Neural cell (in vitro differentiated cells): ENCODE measurements around the gene IFNGR2. TPM values are rescaled to one million over a fixed set of nuclear protein-coding genes. Genes with fewer than 3 reads are reported as not detected.

ENCODE experiments used
- H2AFZ ChIP-seq: fragments of 200-600, 300-800 bp; sonication (generic), shearing (Covaris generic); 2 replicates; pipeline ENCODE4 v1.6.0; 2014; ENCODE audit warnings: low read depth, mild to moderate bottlenecking, antibody characterized with exemption, low read length, moderate library complexity
- H3F3A ChIP-seq: fragments of 200-600 bp; shearing (Covaris generic); 2 replicates; pipeline ENCODE4 v1.6.1; 2016; ENCODE audit warnings: mild to moderate bottlenecking, moderate library complexity, mixed read lengths, antibody characterized with exemption, low read length; ENCODE audit not compliant: insufficient read depth, poor library complexity, severe bottlenecking
- H3K27ac ChIP-seq: fragments of 200-600, 300-800 bp; sonication (generic), shearing (Covaris generic); 2 replicates; pipeline ENCODE4 v1.5.1; 2014; ENCODE audit warnings: mild to moderate bottlenecking, low read length, moderate library complexity
- H3K27me3 ChIP-seq: fragments of 300-800, 200-600 bp; sonication (generic), shearing (Covaris generic); 2 replicates; pipeline ENCODE4 v1.6.0; 2014; ENCODE audit warnings: mild to moderate bottlenecking, low read depth, low read length, moderate library complexity; ENCODE audit not compliant: insufficient read depth
- H3K36me3 ChIP-seq: fragments of 300-800, 200-600 bp; sonication (generic), shearing (Covaris generic); 2 replicates; pipeline ENCODE4 v1.5.1; 2014; ENCODE audit warnings: mild to moderate bottlenecking, antibody characterized with exemption, low read length, moderate library complexity; ENCODE audit not compliant: insufficient read depth
- H3K4me2 ChIP-seq: fragments of 300-800, 200-600 bp; sonication (generic), shearing (Covaris generic); 2 replicates; pipeline ENCODE4 v1.6.0; 2014; ENCODE audit warnings: mild to moderate bottlenecking, low read length
- H3K4me3 ChIP-seq: fragments of 300-800, 200-600 bp; sonication (generic), shearing (Covaris generic); 2 replicates; pipeline ENCODE4 v1.5.1; 2014; ENCODE audit warnings: mild to moderate bottlenecking, low read length, moderate library complexity
- H3K79me2 ChIP-seq: fragments of 200-600 bp; shearing (Covaris generic); replicated peaks from 2 replicates; pipeline ENCODE4 v1.6.0; 2014; ENCODE audit warnings: mild to moderate bottlenecking, low read length, moderate library complexity; ENCODE audit not compliant: insufficient read depth
- H3K9ac ChIP-seq: fragments of 300-800, 200-600 bp; sonication (generic), shearing (Covaris generic); 2 replicates; pipeline ENCODE4 v1.6.1; 2016; ENCODE audit warnings: mild to moderate bottlenecking, low read length, mixed read lengths
- H3K9me2 ChIP-seq: fragments of 200-600 bp; shearing (Covaris generic); 2 replicates; pipeline ENCODE4 v1.6.1; 2016; ENCODE audit warnings: mild to moderate bottlenecking, low read length, mixed read lengths; ENCODE audit not compliant: insufficient read depth
- H3K9me3 ChIP-seq: fragments of 200-600, 300-800 bp; sonication (generic), shearing (Covaris generic); 2 replicates; pipeline ENCODE4 v1.6.1; 2016; ENCODE audit warnings: mild to moderate bottlenecking, mixed run types, low read length, moderate library complexity, mixed read lengths
- H4K20me1 ChIP-seq: fragments of 200-600 bp; shearing (Covaris generic); 2 replicates; pipeline ENCODE4 v1.6.1; 2016; ENCODE audit warnings: mild to moderate bottlenecking, mixed run types; ENCODE audit not compliant: insufficient read depth
- EP300 ChIP-seq: fragments of 450-650 bp; conservative IDR thresholded peaks from 2 replicates; pipeline ENCODE4 v1.6.1; 2014; ENCODE audit warnings: antibody characterized with exemption, mild to moderate bottlenecking, moderate library complexity; ENCODE audit not compliant: poor library complexity, severe bottlenecking
- EZH2 ChIP-seq: fragments of 200-600, 300-800 bp; shearing (Covaris generic), sonication (generic); IDR thresholded peaks from 2 replicates; pipeline ENCODE4 v1.6.1; 2014; ENCODE audit warnings: antibody characterized with exemption, low read length, borderline replicate concordance, mild to moderate bottlenecking; ENCODE audit not compliant: insufficient read depth, poor library complexity, severe bottlenecking
- MXI1 ChIP-seq: fragments of 450-650 bp; conservative IDR thresholded peaks from 2 replicates; pipeline ENCODE4 v1.6.1; 2014; ENCODE audit warnings: antibody characterized with exemption, mild to moderate bottlenecking; ENCODE audit not compliant: poor library complexity, severe bottlenecking
- POLR2AphosphoS5 ChIP-seq: IDR thresholded peaks from 2 replicates; pipeline ENCODE4 v1.6.1; 2012
- RAD21 ChIP-seq: fragments of 450-650 bp; conservative IDR thresholded peaks from 2 replicates; pipeline ENCODE4 v1.6.1; 2014; ENCODE audit warnings: antibody characterized with exemption, mild to moderate bottlenecking, moderate library complexity
- SMC3 ChIP-seq: fragments of 450-650 bp; conservative IDR thresholded peaks from 2 replicates; pipeline ENCODE4 v1.6.1; 2014; ENCODE audit warnings: antibody characterized with exemption, mild to moderate bottlenecking, moderate library complexity; ENCODE audit not compliant: poor library complexity
- TAF1 ChIP-seq: IDR thresholded peaks from 2 replicates; pipeline ENCODE4 v1.6.1; 2012; ENCODE audit warnings: low read depth
- polyA plus RNA-seq: library from polyadenylated mRNA; depleted of rRNA; stranded (reverse); fragments of >200 nt; gene quantifications from 2 replicates; pipeline ENCODE4 v1.2.3, GENCODE V29; 2014
- TF ChIP-seq, protein P1 (sequence below): IDR thresholded peaks from 2 replicates; pipeline ENCODE4 v1.6.1; 2012; ENCODE audit warnings: borderline replicate concordance
- TF ChIP-seq, protein P2 (sequence below): fragments of 450-650 bp; IDR thresholded peaks from 2 replicates; pipeline ENCODE4 v1.5.1; 2014; ENCODE audit warnings: antibody characterized with exemption, mild to moderate bottlenecking, moderate library complexity; ENCODE audit not compliant: poor library complexity, severe bottlenecking

The IFNGR2 gene
- polyA plus RNA-seq, 1 donor from 2014 or later: 57.2 TPM

DNA sequence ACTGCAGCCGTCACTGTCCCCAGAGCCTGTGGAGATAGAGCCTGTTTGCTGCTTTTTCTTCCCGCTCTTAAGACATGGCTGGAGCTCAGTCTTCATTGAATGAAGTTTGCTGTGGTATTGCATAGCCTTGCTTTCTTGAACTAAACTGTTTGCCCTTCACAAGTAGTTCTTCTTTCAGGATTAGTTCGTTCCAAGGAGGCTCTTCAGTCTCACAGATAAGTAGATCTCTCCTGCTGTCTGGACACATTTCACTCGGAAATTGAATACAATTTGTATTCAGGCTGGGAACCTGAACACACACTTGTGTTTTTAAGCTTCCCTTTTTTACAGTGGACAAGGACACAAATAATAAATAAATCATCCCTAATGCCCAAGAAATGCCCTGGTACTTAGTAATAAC lies 43.8 kb upstream of the IFNGR2 start:
- Histone ChIP-seq H3K9ac (no peak overlapping the region), H3F3A (no peaks in the 10 kb centered on the region), H3K4me2 (no peak overlapping the region), H3K79me2 (no peaks in the 10 kb centered on the region), H2AFZ (no peak overlapping the region), H3K27ac (no peak overlapping the region), H3K4me3 (no peak overlapping the region), H4K20me1 (no peaks in the 10 kb centered on the region), H3K27me3 (no peaks in the 10 kb centered on the region), H3K9me2 (no peaks in the 10 kb centered on the region), H3K9me3 (no peaks in the 10 kb centered on the region), H3K36me3 (peaks cover 8% of the 10 kb centered on the region)
- TF ChIP-seq SMC3: no peak
- TF ChIP-seq, protein P1, sequence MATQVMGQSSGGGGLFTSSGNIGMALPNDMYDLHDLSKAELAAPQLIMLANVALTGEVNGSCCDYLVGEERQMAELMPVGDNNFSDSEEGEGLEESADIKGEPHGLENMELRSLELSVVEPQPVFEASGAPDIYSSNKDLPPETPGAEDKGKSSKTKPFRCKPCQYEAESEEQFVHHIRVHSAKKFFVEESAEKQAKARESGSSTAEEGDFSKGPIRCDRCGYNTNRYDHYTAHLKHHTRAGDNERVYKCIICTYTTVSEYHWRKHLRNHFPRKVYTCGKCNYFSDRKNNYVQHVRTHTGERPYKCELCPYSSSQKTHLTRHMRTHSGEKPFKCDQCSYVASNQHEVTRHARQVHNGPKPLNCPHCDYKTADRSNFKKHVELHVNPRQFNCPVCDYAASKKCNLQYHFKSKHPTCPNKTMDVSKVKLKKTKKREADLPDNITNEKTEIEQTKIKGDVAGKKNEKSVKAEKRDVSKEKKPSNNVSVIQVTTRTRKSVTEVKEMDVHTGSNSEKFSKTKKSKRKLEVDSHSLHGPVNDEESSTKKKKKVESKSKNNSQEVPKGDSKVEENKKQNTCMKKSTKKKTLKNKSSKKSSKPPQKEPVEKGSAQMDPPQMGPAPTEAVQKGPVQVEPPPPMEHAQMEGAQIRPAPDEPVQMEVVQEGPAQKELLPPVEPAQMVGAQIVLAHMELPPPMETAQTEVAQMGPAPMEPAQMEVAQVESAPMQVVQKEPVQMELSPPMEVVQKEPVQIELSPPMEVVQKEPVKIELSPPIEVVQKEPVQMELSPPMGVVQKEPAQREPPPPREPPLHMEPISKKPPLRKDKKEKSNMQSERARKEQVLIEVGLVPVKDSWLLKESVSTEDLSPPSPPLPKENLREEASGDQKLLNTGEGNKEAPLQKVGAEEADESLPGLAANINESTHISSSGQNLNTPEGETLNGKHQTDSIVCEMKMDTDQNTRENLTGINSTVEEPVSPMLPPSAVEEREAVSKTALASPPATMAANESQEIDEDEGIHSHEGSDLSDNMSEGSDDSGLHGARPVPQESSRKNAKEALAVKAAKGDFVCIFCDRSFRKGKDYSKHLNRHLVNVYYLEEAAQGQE: no peak
- TF ChIP-seq POLR2AphosphoS5: no peak
- TF ChIP-seq, protein P2, sequence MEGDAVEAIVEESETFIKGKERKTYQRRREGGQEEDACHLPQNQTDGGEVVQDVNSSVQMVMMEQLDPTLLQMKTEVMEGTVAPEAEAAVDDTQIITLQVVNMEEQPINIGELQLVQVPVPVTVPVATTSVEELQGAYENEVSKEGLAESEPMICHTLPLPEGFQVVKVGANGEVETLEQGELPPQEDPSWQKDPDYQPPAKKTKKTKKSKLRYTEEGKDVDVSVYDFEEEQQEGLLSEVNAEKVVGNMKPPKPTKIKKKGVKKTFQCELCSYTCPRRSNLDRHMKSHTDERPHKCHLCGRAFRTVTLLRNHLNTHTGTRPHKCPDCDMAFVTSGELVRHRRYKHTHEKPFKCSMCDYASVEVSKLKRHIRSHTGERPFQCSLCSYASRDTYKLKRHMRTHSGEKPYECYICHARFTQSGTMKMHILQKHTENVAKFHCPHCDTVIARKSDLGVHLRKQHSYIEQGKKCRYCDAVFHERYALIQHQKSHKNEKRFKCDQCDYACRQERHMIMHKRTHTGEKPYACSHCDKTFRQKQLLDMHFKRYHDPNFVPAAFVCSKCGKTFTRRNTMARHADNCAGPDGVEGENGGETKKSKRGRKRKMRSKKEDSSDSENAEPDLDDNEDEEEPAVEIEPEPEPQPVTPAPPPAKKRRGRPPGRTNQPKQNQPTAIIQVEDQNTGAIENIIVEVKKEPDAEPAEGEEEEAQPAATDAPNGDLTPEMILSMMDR: no peak
- no peak for TF ChIP-seq EP300
- TF ChIP-seq EZH2: no peak
- no peak for TF ChIP-seq TAF1
- no peak for TF ChIP-seq RAD21
- no peak for TF ChIP-seq MXI1

DNA sequence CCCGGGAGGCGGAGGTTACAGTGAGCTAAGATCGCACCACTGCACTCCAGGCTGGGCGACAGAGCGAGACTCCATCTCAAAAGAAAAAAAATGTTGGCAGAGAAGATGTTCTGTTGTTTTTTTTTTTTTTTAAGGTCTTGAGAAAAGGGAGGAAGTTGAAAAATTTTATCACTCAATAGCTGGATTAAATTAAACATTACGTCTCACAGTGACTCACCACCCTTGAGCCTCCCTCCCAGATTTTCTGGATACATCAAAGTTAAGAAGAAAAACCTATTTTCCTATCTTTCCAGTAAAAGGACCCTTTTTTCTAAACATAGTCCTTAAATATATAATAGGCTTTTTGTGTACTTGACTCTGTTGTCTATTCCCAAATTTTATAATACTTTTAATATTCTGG lies 42.9 kb upstream of the IFNGR2 start:
- Histone ChIP-seq H3K9me2 (no peaks in the 10 kb centered on the region), H3F3A (no peaks in the 10 kb centered on the region), H3K4me3 (no peak overlapping the region), H4K20me1 (no peaks in the 10 kb centered on the region), H3K27ac (no peak overlapping the region), H3K36me3 (peaks cover 8% of the 10 kb centered on the region), H2AFZ (no peak overlapping the region), H3K9ac (no peak overlapping the region), H3K9me3 (no peaks in the 10 kb centered on the region), H3K27me3 (no peaks in the 10 kb centered on the region), H3K4me2 (no peak overlapping the region), H3K79me2 (no peaks in the 10 kb centered on the region)
- TF ChIP-seq MXI1 (no peak), POLR2AphosphoS5 (no peak), EP300 (no peak), RAD21 (no peak), TAF1 (no peak), EZH2 (no peak), SMC3 (no peak)
- TF ChIP-seq, protein P2: no peak
- TF ChIP-seq, protein P1: no peak
